Gastroesophageal sphincter (tissue), 3 donors: ENCODE data around the gene MYD88.

ENCODE experiments used
- POLR2A ChIP-seq, 2 donors: fragments of 450-650 bp; IDR thresholded peaks; one replicate each; pipeline ENCODE4 v1.6.1; 2017; ENCODE audit warnings: antibody characterized with exemption in 2 of 2, mild to moderate bottlenecking in 2 of 2, moderate library complexity in 1 of 2
- POLR2AphosphoS5 ChIP-seq: sonication (generic); formaldehyde crosslinking; IDR thresholded peaks from one replicate; pipeline ENCODE4 v1.6.1; 2017; ENCODE audit warnings: antibody characterized with exemption
- TF ChIP-seq, protein P1 (sequence below), 4 experiments: fragments of 200-600 bp in 2 of 4; fragments of 450-650 bp in 2 of 4; sonication (generic) in 1 of 4; IDR thresholded peaks; one replicate each; pipeline ENCODE4 v1.5.1; 2017 to 2019; ENCODE audit warnings: antibody characterized with exemption in 4 of 4, mild to moderate bottlenecking in 2 of 4, moderate library complexity in 2 of 4

DNA sequence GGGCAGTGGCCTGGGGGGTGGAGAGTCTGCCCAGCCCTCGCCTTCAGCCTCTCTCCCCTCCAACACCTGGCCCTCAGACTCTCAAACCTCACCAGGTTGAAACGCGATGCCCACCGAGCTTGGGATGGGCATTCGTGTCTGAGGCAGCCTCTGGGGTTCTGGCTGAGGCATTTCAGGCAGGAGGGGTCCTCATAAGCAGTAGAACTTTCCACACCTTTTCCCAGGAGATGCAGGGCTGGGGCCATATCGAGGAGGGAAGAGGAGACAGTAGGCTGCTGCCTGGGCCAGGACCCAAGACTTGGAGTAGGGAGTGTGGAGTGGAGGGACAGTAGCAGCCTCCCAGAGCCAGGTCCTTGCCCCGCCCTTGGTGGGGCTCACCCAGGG, 26.1 kb upstream of the MYD88 start:
- TF ChIP-seq, protein P1, sequence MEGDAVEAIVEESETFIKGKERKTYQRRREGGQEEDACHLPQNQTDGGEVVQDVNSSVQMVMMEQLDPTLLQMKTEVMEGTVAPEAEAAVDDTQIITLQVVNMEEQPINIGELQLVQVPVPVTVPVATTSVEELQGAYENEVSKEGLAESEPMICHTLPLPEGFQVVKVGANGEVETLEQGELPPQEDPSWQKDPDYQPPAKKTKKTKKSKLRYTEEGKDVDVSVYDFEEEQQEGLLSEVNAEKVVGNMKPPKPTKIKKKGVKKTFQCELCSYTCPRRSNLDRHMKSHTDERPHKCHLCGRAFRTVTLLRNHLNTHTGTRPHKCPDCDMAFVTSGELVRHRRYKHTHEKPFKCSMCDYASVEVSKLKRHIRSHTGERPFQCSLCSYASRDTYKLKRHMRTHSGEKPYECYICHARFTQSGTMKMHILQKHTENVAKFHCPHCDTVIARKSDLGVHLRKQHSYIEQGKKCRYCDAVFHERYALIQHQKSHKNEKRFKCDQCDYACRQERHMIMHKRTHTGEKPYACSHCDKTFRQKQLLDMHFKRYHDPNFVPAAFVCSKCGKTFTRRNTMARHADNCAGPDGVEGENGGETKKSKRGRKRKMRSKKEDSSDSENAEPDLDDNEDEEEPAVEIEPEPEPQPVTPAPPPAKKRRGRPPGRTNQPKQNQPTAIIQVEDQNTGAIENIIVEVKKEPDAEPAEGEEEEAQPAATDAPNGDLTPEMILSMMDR (IDR thresholded peaks at IDR 0.05), result no peak
- TF ChIP-seq POLR2AphosphoS5 (no peak), POLR2A (IDR thresholded peaks at IDR 0.05) (no peak)
